GM06990 (cell line): Measurements from ENCODE around the gene PRLR.

ENCODE experiments used
- DNase-seq: peaks from one replicate; pipeline ENCODE4 v3.0.0-alpha.2; 2011; ENCODE audit not compliant: insufficient read length; ENCODE audit errors: extremely low read depth
- H3K27me3 ChIP-seq: replicated peaks from 2 replicates; pipeline ENCODE4 v1.6.0; 2011; ENCODE audit warnings: low read length; ENCODE audit not compliant: control insufficient read depth, insufficient read depth
- H3K36me3 ChIP-seq: 2 replicates; pipeline ENCODE4 v1.5.1; 2011; ENCODE audit warnings: low read length; ENCODE audit not compliant: control insufficient read depth, insufficient read depth
- H3K4me3 ChIP-seq: replicated peaks from 2 replicates; pipeline ENCODE4 v1.5.1; 2011; ENCODE audit warnings: low read depth, mild to moderate bottlenecking, control low read depth, low read length
- TF ChIP-seq, protein P1 (sequence below): IDR thresholded peaks from 2 replicates; pipeline ENCODE4 v1.5.1; 2011; ENCODE audit warnings: low read length, control low read depth, mild to moderate bottlenecking, inconsistent platforms; ENCODE audit not compliant: insufficient read depth, poor library complexity, severe bottlenecking

Gene PRLR

DNA sequence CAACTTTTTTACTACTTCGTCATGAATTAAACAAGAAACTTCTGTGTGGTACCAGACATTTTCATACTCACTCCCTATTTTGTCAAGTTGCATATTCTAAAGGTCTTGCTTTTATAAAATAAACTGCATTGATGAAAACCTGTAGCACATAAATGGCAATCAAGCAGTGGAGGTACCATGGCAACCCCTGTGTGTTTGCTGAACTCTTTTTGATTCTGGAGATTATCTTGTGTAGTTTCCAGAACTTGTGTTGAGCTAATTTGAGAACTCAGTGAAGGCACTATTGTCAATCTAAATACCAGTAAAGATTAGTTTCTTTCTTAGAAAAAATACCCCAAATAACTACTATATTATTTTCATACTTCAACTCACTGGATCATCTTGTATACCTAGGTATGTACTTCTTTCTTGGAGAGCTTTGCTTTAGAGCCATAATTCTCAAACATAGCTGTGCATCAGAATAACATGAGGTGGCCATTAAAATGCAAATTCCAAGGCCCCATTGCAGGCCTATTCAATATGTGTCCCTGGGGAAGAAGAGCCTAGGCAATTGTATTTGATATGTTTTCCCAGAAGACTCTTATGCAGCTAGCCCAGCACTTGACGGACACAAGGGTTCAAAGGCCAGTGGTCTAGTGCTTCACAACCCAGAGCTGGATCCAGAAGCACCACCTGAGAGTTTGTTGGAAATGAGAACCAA is 9.8 kb upstream of the PRLR start:
- H3K4me3 ChIP-seq, result no peak overlapping the region
- TF ChIP-seq, protein P1, sequence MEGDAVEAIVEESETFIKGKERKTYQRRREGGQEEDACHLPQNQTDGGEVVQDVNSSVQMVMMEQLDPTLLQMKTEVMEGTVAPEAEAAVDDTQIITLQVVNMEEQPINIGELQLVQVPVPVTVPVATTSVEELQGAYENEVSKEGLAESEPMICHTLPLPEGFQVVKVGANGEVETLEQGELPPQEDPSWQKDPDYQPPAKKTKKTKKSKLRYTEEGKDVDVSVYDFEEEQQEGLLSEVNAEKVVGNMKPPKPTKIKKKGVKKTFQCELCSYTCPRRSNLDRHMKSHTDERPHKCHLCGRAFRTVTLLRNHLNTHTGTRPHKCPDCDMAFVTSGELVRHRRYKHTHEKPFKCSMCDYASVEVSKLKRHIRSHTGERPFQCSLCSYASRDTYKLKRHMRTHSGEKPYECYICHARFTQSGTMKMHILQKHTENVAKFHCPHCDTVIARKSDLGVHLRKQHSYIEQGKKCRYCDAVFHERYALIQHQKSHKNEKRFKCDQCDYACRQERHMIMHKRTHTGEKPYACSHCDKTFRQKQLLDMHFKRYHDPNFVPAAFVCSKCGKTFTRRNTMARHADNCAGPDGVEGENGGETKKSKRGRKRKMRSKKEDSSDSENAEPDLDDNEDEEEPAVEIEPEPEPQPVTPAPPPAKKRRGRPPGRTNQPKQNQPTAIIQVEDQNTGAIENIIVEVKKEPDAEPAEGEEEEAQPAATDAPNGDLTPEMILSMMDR, result no peak
- no peaks in the 10 kb centered on the region for H3K27me3 ChIP-seq
- H3K36me3 ChIP-seq, result no peaks in the 10 kb centered on the region
- no peak for DNase-seq

DNA sequence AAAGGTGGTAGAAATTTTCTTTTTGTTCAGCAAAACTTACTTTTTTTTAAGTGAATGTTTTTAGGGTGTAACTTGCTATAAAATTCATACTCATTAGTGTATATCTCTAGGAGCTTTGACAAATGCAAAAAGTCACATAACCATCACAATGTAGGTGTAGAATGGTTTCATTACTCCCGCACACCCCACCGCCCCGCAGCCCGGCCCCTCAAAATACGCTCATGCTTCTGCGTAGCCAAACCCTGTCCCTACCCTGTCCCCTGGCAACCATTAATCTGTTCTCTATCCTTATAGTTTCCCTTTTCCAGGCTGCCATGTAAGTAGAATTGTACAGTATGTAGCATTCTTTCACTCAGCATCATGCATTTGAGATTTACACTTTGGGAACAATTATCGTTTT is 9.2 kb upstream of the PRLR start:
- no peaks in the 10 kb centered on the region for H3K36me3 ChIP-seq
- H3K4me3 ChIP-seq, result no peak overlapping the region
- no peak for DNase-seq
- H3K27me3 ChIP-seq, result no peaks in the 10 kb centered on the region
- TF ChIP-seq, protein P1, result no peak

DNA sequence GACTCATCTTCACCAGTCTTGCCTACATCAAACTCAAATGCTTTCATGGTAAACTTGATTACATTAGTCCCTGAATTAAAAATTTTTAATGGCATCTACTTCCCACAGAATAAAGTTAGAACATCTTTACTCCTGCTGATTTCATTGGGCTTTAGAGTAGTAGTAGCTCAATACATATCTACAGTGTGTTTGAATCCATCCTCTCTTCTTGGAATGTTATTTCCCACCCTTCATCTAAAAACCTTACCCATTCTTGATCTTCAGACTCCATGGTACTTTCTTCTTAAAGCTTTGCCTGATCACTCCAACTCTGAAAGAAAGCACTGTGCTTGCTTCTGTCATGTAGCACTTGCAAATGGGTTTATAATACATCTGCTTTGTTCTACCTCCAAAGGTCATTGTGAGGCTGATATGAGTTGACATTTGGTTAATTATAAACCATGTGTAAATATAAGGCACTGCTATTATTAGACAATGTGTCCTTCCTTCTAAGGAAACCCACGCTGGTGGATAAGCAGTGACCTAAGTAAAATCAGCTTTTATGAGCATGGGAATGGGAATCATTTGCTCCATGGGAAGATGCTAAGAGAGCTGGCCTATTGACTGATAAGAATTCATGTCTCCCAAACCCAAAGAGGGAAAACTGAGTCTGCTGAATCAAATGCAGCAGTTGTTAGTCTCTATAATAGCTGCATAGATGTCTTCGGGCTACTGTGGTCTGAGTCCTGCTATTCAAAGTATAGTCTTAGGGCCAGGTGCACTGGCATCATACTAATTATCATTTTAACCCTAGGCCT is 7.5 kb upstream of the PRLR start:
- DNase-seq, result no peak
- Histone ChIP-seq H3K27me3 (no peaks in the 10 kb centered on the region), H3K36me3 (no peaks in the 10 kb centered on the region), H3K4me3 (no peak overlapping the region)
- TF ChIP-seq, protein P1, result no peak

DNA sequence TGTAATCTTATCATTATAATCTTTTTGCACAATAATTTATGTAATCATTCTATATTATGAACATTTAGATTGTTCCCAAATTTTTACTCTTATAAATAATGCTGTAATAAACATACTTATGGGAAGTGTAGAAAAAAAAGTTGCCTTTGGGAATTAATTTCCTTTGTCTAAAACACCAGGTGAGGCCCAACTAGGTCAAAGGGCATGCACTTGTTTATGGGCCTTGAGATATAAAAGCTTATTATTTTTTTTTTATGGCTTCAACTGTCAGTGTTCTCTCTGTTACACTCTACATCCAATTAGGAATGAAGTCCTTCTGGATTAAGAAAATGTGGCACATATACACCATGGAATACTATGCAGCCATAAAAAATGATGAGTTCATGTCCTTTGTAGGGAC is 6.5 kb upstream of the PRLR start:
- DNase-seq, result no peak
- H3K27me3 ChIP-seq, result no peaks in the 10 kb centered on the region
- H3K4me3 ChIP-seq, result no peak overlapping the region
- H3K36me3 ChIP-seq, result no peaks in the 10 kb centered on the region
- TF ChIP-seq, protein P1, result no peak

DNA sequence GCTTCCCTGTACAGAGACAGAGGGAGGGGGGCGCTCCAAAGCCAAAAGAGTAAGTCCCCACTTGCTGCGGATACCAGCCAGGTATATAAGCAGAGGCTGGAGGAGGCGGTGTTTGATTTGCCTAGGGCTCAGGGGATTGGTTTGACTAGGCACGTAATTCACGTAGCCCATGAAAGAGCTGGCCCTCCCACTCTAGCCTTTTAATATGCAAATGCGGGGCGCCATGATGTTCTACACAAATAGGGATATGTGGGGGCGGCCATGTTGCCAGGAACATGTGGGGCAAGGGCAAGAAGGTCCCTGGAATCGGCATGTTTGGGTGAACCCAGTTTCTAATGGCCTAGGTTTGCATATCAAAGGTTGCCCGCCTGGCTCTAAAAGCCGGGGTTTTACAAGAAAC is 3.3 kb upstream of the PRLR start:
- DNase-seq, result no peak
- TF ChIP-seq, protein P1, result no peak
- Histone ChIP-seq H3K27me3 (no peaks in the 10 kb centered on the region), H3K36me3 (no peaks in the 10 kb centered on the region), H3K4me3 (no peak overlapping the region)
